IMR-90 (cell line): ENCODE results near the gene LPO. TPM values are rescaled to one million over a fixed set of nuclear protein-coding genes. Genes with fewer than 3 reads are reported as not detected.

Experiments used
- ATAC-seq: fragments of 200-7000 bp; cut with Tn5 transposase; 2 replicates; pipeline ENCODE4 v1.9.1; 2020; ENCODE audit warnings: low read depth, mild to moderate bottlenecking, moderate library complexity
- BruUV-seq: library from RNA; stranded (reverse); fragments of 400-500 nt; replicated peaks from 2 replicates; lab custom pipeline; 2021; lab: Mats Ljungman, UMichigan
- CTCF ChIA-PET: fragments of 300-600 bp; formaldehyde crosslinking; extraction: SDS; loops from one replicate; lab custom pipeline; 2021; ENCODE audit warnings: antibody characterized with exemption; lab: Yijun Ruan, JAX
- POLR2A ChIA-PET: fragments of 300-600 bp; sonication (Branson Sonifier 250); formaldehyde crosslinking; loops from one replicate; lab custom pipeline; 2022; ENCODE audit warnings: antibody characterized with exemption; ENCODE audit not compliant: unreplicated experiment; lab: Charles Lee
- DNase-seq: peaks from one replicate; pipeline ENCODE4 v3.0.0; 2013
- H2AFZ ChIP-seq: replicated peaks from 2 replicates; pipeline ENCODE3; 2013; ENCODE audit warnings: low read length, mild to moderate bottlenecking; ENCODE audit not compliant: poor library complexity
- H2AK5ac ChIP-seq: 2 replicates; pipeline ENCODE4 v1.6.1; 2013; ENCODE audit warnings: low read depth, low read length, inconsistent platforms
- H2AK9ac ChIP-seq: replicated peaks from 2 replicates; pipeline ENCODE3; 2013; ENCODE audit warnings: mild to moderate bottlenecking, low read depth, low read length, moderate library complexity; ENCODE audit not compliant: poor library complexity
- H2BK120ac ChIP-seq: 2 replicates; pipeline ENCODE4 v1.6.1; 2013; ENCODE audit warnings: low read depth, low read length, inconsistent platforms
- H2BK15ac ChIP-seq: 3 replicates; pipeline ENCODE4 v1.6.1; 2013; ENCODE audit warnings: low read depth, low read length, inconsistent platforms
- H2BK20ac ChIP-seq: 2 replicates; pipeline ENCODE4 v1.6.1; 2013; ENCODE audit warnings: low read depth, mild to moderate bottlenecking, inconsistent platforms, low read length, moderate library complexity
- H2BK5ac ChIP-seq: 2 replicates; pipeline ENCODE4 v1.6.1; 2013; ENCODE audit warnings: mild to moderate bottlenecking, low read depth, low read length, inconsistent platforms; ENCODE audit not compliant: poor library complexity, severe bottlenecking
- H3K14ac ChIP-seq: replicated peaks from 2 replicates; pipeline ENCODE4 v1.6.1; 2013; ENCODE audit warnings: low read depth, low read length, inconsistent platforms
- H3K18ac ChIP-seq: 2 replicates; pipeline ENCODE4 v1.6.1; 2013; ENCODE audit warnings: low read depth, low read length, control low read depth
- H3K23ac ChIP-seq: 2 replicates; pipeline ENCODE4 v1.6.1; 2013; ENCODE audit warnings: low read depth, low read length, inconsistent platforms
- H3K27ac ChIP-seq: 2 replicates; pipeline ENCODE4 v1.5.1; 2013; ENCODE audit warnings: mild to moderate bottlenecking, control low read depth, low read length; ENCODE audit not compliant: insufficient read depth
- H3K27me3 ChIP-seq: 2 replicates; pipeline ENCODE4 v1.6.1; 2013; ENCODE audit warnings: low read length; ENCODE audit not compliant: control insufficient read depth, insufficient read depth
- H3K36me3 ChIP-seq: 2 replicates; pipeline ENCODE4 v1.6.1; 2013; ENCODE audit warnings: low read length, mixed read lengths; ENCODE audit not compliant: control insufficient read depth, insufficient read depth
- H3K4ac ChIP-seq: 2 replicates; pipeline ENCODE4 v1.6.1; 2013; ENCODE audit warnings: low read depth, low read length, inconsistent platforms
- H3K4me1 ChIP-seq: 2 replicates; pipeline ENCODE4 v1.6.1; 2013; ENCODE audit warnings: low read length, mixed read lengths; ENCODE audit not compliant: control insufficient read depth, insufficient read depth
- H3K4me2 ChIP-seq: 2 replicates; pipeline ENCODE4 v1.6.1; 2013; ENCODE audit warnings: low read depth, mild to moderate bottlenecking, control low read depth, low read length, moderate library complexity
- H3K4me3 ChIP-seq: 2 replicates; pipeline ENCODE4 v1.5.1; 2013; ENCODE audit warnings: low read depth, mild to moderate bottlenecking, control low read depth, low read length, moderate library complexity; ENCODE audit not compliant: insufficient read depth
- H3K56ac ChIP-seq: 2 replicates; pipeline ENCODE4 v1.6.1; 2013; ENCODE audit warnings: low read length, inconsistent platforms; ENCODE audit not compliant: insufficient read depth; ENCODE audit errors: extremely low read depth
- H3K79me1 ChIP-seq, 2 experiments: 2 replicates each; pipeline ENCODE4 v1.6.1; 2013; ENCODE audit warnings: low read length in 2 of 2, inconsistent platforms in 1 of 2, low read depth in 1 of 2
- H3K9ac ChIP-seq: 2 replicates; pipeline ENCODE4 v1.6.1; 2013; ENCODE audit warnings: low read depth, low read length, control low read depth
- H3K9me1 ChIP-seq: 2 replicates; pipeline ENCODE4 v1.6.1; 2013; ENCODE audit warnings: low read length, inconsistent platforms; ENCODE audit not compliant: insufficient read depth
- H3K9me3 ChIP-seq: 2 replicates; pipeline ENCODE4 v1.6.1; 2013; ENCODE audit warnings: low read length; ENCODE audit not compliant: control insufficient read depth, insufficient read depth
- H4K20me1 ChIP-seq: 2 replicates; pipeline ENCODE4 v1.6.1; 2013; ENCODE audit warnings: low read length, inconsistent platforms; ENCODE audit not compliant: insufficient read depth
- H4K5ac ChIP-seq: 2 replicates; pipeline ENCODE4 v1.6.1; 2013; ENCODE audit warnings: mild to moderate bottlenecking, low read depth, low read length, control low read depth
- H4K8ac ChIP-seq, 2 experiments: 2 replicates each; pipeline ENCODE4 v1.6.1; 2013; ENCODE audit warnings: low read depth in 2 of 2, low read length in 2 of 2, control low read depth in 1 of 2, inconsistent platforms in 1 of 2
- H4K91ac ChIP-seq: 2 replicates; pipeline ENCODE4 v1.6.1; 2013; ENCODE audit warnings: low read depth, low read length, inconsistent platforms; ENCODE audit not compliant: insufficient read depth
- CEBPB ChIP-seq: IDR thresholded peaks from 2 replicates; pipeline ENCODE4 v1.6.1; 2012; ENCODE audit warnings: low read depth, low read length, improper control_type of control experiment
- NFE2L2 ChIP-seq: fragments of 150-350 bp; IDR thresholded peaks from 2 replicates; pipeline ENCODE4 v1.6.1; 2016; ENCODE audit warnings: low read depth, mild to moderate bottlenecking, low read length
- WGBS, 2 experiments: methylation state at CpG; one replicate each; pipeline versions ENCODE4 v1.1.5 to v1.1.7; 2013; ENCODE audit warnings: missing lambda C conversion rate in 2 of 2; ENCODE audit not compliant: insufficient read length in 1 of 2; ENCODE audit errors: extremely low coverage in 2 of 2; 5-methylcytosine and 5-hydroxymethylcytosine counted together
- dilution Hi-C: fragments of 300-500 bp; cut with HindIII; formaldehyde crosslinking; loops from one replicate; pipeline ENCODE4 v1.14.3; 2018; ENCODE audit warnings: low sequenced_read_pairs; ENCODE audit not compliant: unreplicated experiment
- in situ Hi-C: fragments of 300-500 bp; cut with MboI; formaldehyde crosslinking; loops from 3 replicates; pipeline ENCODE4 v1.14.3; 2019; ENCODE audit warnings: low sequenced_read_pairs, inconsistent platforms, mixed read lengths
- intact Hi-C: fragments of 100-400 bp; cut with micrococcal nuclease; formaldehyde crosslinking; loops from 2 replicates; pipeline ENCODE4 v1.10.0; 2022
- polyA plus RNA-seq, 3 experiments: library from polyadenylated mRNA; depleted of rRNA; stranded (reverse); fragments of >200 nt; gene quantifications; 2 replicates each; pipeline ENCODE4 v1.2.3, GENCODE V29; 2012; ENCODE audit warnings: low replicate concordance in 1 of 3
- total RNA-seq: library from RNA; depleted of rRNA; stranded (reverse); fragments of >200 nt; gene quantifications from 2 replicates; pipeline ENCODE4 v1.2.3, GENCODE V29; 2012
- TF ChIP-seq, protein P1 (sequence below): conservative IDR thresholded peaks from 2 replicates; pipeline ENCODE4 v1.5.1; 2012; ENCODE audit warnings: mild to moderate bottlenecking, low read depth, low read length, improper control_type of control experiment

The LPO gene
- total and polyA plus RNA-seq, 2 of the 4 experiments (the other 2 are of a cell fraction), result not detected

DNA sequence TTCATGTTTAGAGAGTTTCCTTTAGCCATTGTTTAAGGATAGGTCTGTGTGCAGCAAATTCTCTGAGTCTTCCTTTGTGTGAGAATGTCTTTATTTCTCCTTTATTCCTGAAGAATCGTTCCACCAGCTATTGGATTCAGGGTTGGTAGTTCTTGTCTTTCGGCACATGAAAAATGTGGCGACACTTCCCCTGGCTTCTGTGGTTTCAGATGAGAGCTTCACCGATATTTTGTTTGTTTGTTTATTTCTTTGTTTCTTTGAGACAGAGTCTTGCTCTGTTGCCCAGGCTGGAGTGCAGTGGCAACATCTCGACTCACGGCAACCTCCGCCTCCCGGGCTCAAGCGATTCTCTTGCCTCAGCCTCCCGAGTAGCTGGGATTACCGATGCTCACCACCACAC is 23.8 kb downstream of the LPO start:
- Histone ChIP-seq H2BK20ac (no peak overlapping the region), H3K4me2 (no peak overlapping the region), H3K9me3 (no peaks in the 10 kb centered on the region), H4K91ac (no peak overlapping the region), H3K9me1 (no peaks in the 10 kb centered on the region), H3K18ac (no peak overlapping the region), H3K4me3 (no peak overlapping the region), H4K8ac (no peak overlapping the region), H4K5ac (no peak overlapping the region), H4K20me1 (no peaks in the 10 kb centered on the region), H3K27me3 (peaks cover 4% of the 10 kb centered on the region), H2BK5ac (no peak overlapping the region), H3K23ac (no peak overlapping the region), H2AK9ac (no peak overlapping the region), H3K27ac (no peak overlapping the region), H3K14ac (no peak overlapping the region), H2BK120ac (no peak overlapping the region), H2BK15ac (no peak overlapping the region), H3K36me3 (no peaks in the 10 kb centered on the region), H3K79me1 (no peaks in the 10 kb centered on the region), H3K4ac (no peak overlapping the region), H3K9ac (no peak overlapping the region), H3K4me1 (no peaks in the 10 kb centered on the region), H2AFZ (no peak overlapping the region), H2AK5ac (no peak overlapping the region), H3K56ac (no peak overlapping the region)
- DNase-seq, result no peak
- POLR2A ChIA-PET, result no interaction called here
- TF ChIP-seq, protein P1, sequence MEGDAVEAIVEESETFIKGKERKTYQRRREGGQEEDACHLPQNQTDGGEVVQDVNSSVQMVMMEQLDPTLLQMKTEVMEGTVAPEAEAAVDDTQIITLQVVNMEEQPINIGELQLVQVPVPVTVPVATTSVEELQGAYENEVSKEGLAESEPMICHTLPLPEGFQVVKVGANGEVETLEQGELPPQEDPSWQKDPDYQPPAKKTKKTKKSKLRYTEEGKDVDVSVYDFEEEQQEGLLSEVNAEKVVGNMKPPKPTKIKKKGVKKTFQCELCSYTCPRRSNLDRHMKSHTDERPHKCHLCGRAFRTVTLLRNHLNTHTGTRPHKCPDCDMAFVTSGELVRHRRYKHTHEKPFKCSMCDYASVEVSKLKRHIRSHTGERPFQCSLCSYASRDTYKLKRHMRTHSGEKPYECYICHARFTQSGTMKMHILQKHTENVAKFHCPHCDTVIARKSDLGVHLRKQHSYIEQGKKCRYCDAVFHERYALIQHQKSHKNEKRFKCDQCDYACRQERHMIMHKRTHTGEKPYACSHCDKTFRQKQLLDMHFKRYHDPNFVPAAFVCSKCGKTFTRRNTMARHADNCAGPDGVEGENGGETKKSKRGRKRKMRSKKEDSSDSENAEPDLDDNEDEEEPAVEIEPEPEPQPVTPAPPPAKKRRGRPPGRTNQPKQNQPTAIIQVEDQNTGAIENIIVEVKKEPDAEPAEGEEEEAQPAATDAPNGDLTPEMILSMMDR, result no peak
- TF ChIP-seq NFE2L2 (no peak), CEBPB (no peak)
- dilution Hi-C loops, result no loop called here
- in situ Hi-C loops, result no loop called here
- 77% methylated on average over 3 of the region's 11 CpGs; no CpG with 5 or more reads in 1 of the 2 experiments for WGBS, 2 experiments
- no TSS peak for BruUV-seq
- CTCF ChIA-PET, result no interaction called here
- intact Hi-C loops, result no loop called here
- ATAC-seq, result no peak
